ENCODE data around the gene SPDYA.
"Not testable (repeated sequence)": the region's sequence is repeated elsewhere in the genome, so short reads cannot be mapped to it uniquely, and the experiment has no call there.

GRCh38 chr2:28784570-28784969 is 26.1 kb upstream of the SPDYA start:
- TF ChIP-seq, protein P1, sequence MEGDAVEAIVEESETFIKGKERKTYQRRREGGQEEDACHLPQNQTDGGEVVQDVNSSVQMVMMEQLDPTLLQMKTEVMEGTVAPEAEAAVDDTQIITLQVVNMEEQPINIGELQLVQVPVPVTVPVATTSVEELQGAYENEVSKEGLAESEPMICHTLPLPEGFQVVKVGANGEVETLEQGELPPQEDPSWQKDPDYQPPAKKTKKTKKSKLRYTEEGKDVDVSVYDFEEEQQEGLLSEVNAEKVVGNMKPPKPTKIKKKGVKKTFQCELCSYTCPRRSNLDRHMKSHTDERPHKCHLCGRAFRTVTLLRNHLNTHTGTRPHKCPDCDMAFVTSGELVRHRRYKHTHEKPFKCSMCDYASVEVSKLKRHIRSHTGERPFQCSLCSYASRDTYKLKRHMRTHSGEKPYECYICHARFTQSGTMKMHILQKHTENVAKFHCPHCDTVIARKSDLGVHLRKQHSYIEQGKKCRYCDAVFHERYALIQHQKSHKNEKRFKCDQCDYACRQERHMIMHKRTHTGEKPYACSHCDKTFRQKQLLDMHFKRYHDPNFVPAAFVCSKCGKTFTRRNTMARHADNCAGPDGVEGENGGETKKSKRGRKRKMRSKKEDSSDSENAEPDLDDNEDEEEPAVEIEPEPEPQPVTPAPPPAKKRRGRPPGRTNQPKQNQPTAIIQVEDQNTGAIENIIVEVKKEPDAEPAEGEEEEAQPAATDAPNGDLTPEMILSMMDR (IDR thresholded peaks at IDR 0.05; ENCODE audit: low read depth, low read length, poor library complexity, severe bottlenecking), result not testable (repeated sequence)
- TF ChIP-seq EZH2phosphoT487 (IDR thresholded peaks at IDR 0.05; ENCODE audit: borderline replicate concordance, low read length), result not testable (repeated sequence)
